Activated naive CD8-positive, alpha-beta T cell (primary cell): Measurements from ENCODE around the gene MLLT11.

Experiments used
- H3K27ac Mint-ChIP-seq: one replicate; pipeline ENCODE4 v1.8.0; 2021; ENCODE audit warnings: mixed read lengths
- H3K27me3 Mint-ChIP-seq: one replicate; pipeline ENCODE4 v1.8.0; 2021; ENCODE audit warnings: mixed read lengths
- H3K36me3 Mint-ChIP-seq: one replicate; pipeline ENCODE4 v1.8.0; 2021; ENCODE audit warnings: mixed read lengths
- H3K4me1 Mint-ChIP-seq: one replicate; pipeline ENCODE4 v1.8.0; 2021; ENCODE audit warnings: low read depth, mixed read lengths
- H3K4me3 Mint-ChIP-seq: one replicate; pipeline ENCODE4 v1.8.0; 2021; ENCODE audit warnings: mild to moderate bottlenecking, mixed read lengths
- H3K9me3 Mint-ChIP-seq: one replicate; pipeline ENCODE4 v1.8.0; 2021; ENCODE audit warnings: low read depth, mixed read lengths

The MLLT11 gene

GRCh38 chr1:151048645-151049032, 11.6 kb upstream of the MLLT11 start:
- Mint-ChIP-seq H3K9me3 (no peaks in the 10 kb centered on the region), H3K4me1 (peaks cover 70% of the 10 kb centered on the region), H3K4me3 (peak overlapping the region; percentile 93), H3K27ac (peak overlapping the region; percentile 85), H3K27me3 (no peaks in the 10 kb centered on the region), H3K36me3 (peaks cover 4% of the 10 kb centered on the region)

GRCh38 chr1:151049458-151049857, 10.7 kb upstream of the MLLT11 start:
- Mint-ChIP-seq H3K27me3 (no peaks in the 10 kb centered on the region), H3K9me3 (no peaks in the 10 kb centered on the region), H3K36me3 (peaks cover 4% of the 10 kb centered on the region), H3K4me1 (peaks cover 76% of the 10 kb centered on the region), H3K27ac (peak overlapping the region; percentile 58), H3K4me3 (no peak overlapping the region)

GRCh38 chr1:151050051-151050688, 10.0 kb upstream of the MLLT11 start:
- peaks cover 83% of the 10 kb centered on the region for H3K4me1 Mint-ChIP-seq
- no peaks in the 10 kb centered on the region for H3K27me3 Mint-ChIP-seq
- H3K36me3 Mint-ChIP-seq, result peaks cover 8% of the 10 kb centered on the region
- H3K9me3 Mint-ChIP-seq, result no peaks in the 10 kb centered on the region
- H3K4me3 Mint-ChIP-seq, result no peak overlapping the region
- peak overlapping the region; percentile 83 for H3K27ac Mint-ChIP-seq

- peak overlapping the region; percentile 96 for H3K27ac Mint-ChIP-seq
- H3K36me3 Mint-ChIP-seq, result peaks cover 15% of the 10 kb centered on the region
These were observed 8.7 kb upstream of the MLLT11 start for GRCh38 chr1:151051356-151052009.

GRCh38 chr1:151054971-151055547, 5.1 kb upstream of the MLLT11 start:
- H3K9me3 Mint-ChIP-seq, result no peaks in the 10 kb centered on the region
- H3K27me3 Mint-ChIP-seq, result no peaks in the 10 kb centered on the region
- H3K27ac Mint-ChIP-seq, result peak overlapping the region; percentile 96
- H3K4me1 Mint-ChIP-seq, result peaks cover 77% of the 10 kb centered on the region
- H3K36me3 Mint-ChIP-seq, result peaks cover 27% of the 10 kb centered on the region
- H3K4me3 Mint-ChIP-seq, result peak overlapping the region; percentile 98

More at GRCh38 chr1:151051356-151052009, 8.7 kb upstream of the MLLT11 start:
- no peaks in the 10 kb centered on the region for H3K9me3 Mint-ChIP-seq
- no peaks in the 10 kb centered on the region for H3K27me3 Mint-ChIP-seq
- H3K4me3 Mint-ChIP-seq, result no peak overlapping the region
- H3K4me1 Mint-ChIP-seq, result peaks cover 87% of the 10 kb centered on the region

GRCh38 chr1:151055581-151055980, 4.6 kb upstream of the MLLT11 start:
- H3K4me3 Mint-ChIP-seq, result peak overlapping the region; percentile 98
- H3K9me3 Mint-ChIP-seq, result no peaks in the 10 kb centered on the region
- H3K4me1 Mint-ChIP-seq, result peaks cover 77% of the 10 kb centered on the region
- H3K27me3 Mint-ChIP-seq, result no peaks in the 10 kb centered on the region
- peak overlapping the region; percentile 96 for H3K27ac Mint-ChIP-seq
- H3K36me3 Mint-ChIP-seq, result peaks cover 27% of the 10 kb centered on the region

- no peaks in the 10 kb centered on the region for H3K27me3 Mint-ChIP-seq
- no peaks in the 10 kb centered on the region for H3K9me3 Mint-ChIP-seq
- peaks cover 27% of the 10 kb centered on the region for H3K36me3 Mint-ChIP-seq
- H3K4me1 Mint-ChIP-seq, result peaks cover 77% of the 10 kb centered on the region
- H3K27ac Mint-ChIP-seq, result peak overlapping the region; percentile 96
- H3K4me3 Mint-ChIP-seq, result peak overlapping the region; percentile 98
These were observed 4.0 kb upstream of the MLLT11 start for GRCh38 chr1:151056149-151056548.

GRCh38 chr1:151058692-151059091, 1.5 kb upstream of the MLLT11 start:
- peaks cover 23% of the 10 kb centered on the region for H3K36me3 Mint-ChIP-seq
- H3K4me3 Mint-ChIP-seq, result peak overlapping the region; percentile 98
- H3K4me1 Mint-ChIP-seq, result peaks cover 65% of the 10 kb centered on the region
- H3K9me3 Mint-ChIP-seq, result no peaks in the 10 kb centered on the region
- H3K27ac Mint-ChIP-seq, result peak overlapping the region; percentile 96
- no peaks in the 10 kb centered on the region for H3K27me3 Mint-ChIP-seq

GRCh38 chr1:151059109-151060006, 839 bp upstream of the MLLT11 start, which contains the start of gene CDC42SE1:
Gene CDC42SE1, minus strand, starts transcription at chr1:151059622. Its CDS starts 3,892 bp downstream, at chr1:151055730.
- Mint-ChIP-seq H3K4me3 (peak within 1 kb of the TSS; percentile 98), H3K4me1 (peaks cover 59% of the 10 kb centered on the region), H3K27me3 (no peaks in the 10 kb centered on the region), H3K9me3 (no peaks in the 10 kb centered on the region), H3K36me3 (peaks cover 23% of the 10 kb centered on the region), H3K27ac (peak within 1 kb of the TSS; percentile 96)

GRCh38 chr1:151060657-151061421, 642 bp downstream of the MLLT11 start:
- H3K4me3 Mint-ChIP-seq, result peak overlapping the region; percentile 98
- no peaks in the 10 kb centered on the region for H3K9me3 Mint-ChIP-seq
- H3K27me3 Mint-ChIP-seq, result no peaks in the 10 kb centered on the region
- peaks cover 18% of the 10 kb centered on the region for H3K36me3 Mint-ChIP-seq
- H3K27ac Mint-ChIP-seq, result peak overlapping the region; percentile 96
- peaks cover 45% of the 10 kb centered on the region for H3K4me1 Mint-ChIP-seq

- Mint-ChIP-seq H3K4me3 (peak overlapping the region; percentile 2), H3K9me3 (no peaks in the 10 kb centered on the region), H3K36me3 (peaks cover 10% of the 10 kb centered on the region), H3K27me3 (no peaks in the 10 kb centered on the region), H3K27ac (peak overlapping the region; percentile 47), H3K4me1 (peaks cover 36% of the 10 kb centered on the region)
These were observed 1.5 kb downstream of the MLLT11 start for GRCh38 chr1:151061704-151062103.

GRCh38 chr1:151062741-151063371, 2.7 kb downstream of the MLLT11 start:
- peaks cover 3% of the 10 kb centered on the region for H3K36me3 Mint-ChIP-seq
- H3K27ac Mint-ChIP-seq, result no peak overlapping the region
- H3K4me3 Mint-ChIP-seq, result no peak overlapping the region
- no peaks in the 10 kb centered on the region for H3K9me3 Mint-ChIP-seq
- H3K4me1 Mint-ChIP-seq, result peaks cover 27% of the 10 kb centered on the region
- no peaks in the 10 kb centered on the region for H3K27me3 Mint-ChIP-seq

- H3K27me3 Mint-ChIP-seq, result no peaks in the 10 kb centered on the region
- no peaks in the 10 kb centered on the region for H3K36me3 Mint-ChIP-seq
- no peak overlapping the region for H3K4me3 Mint-ChIP-seq
- no peak overlapping the region for H3K27ac Mint-ChIP-seq
- H3K9me3 Mint-ChIP-seq, result no peaks in the 10 kb centered on the region
- H3K4me1 Mint-ChIP-seq, result peaks cover 27% of the 10 kb centered on the region
These were observed 5.0 kb downstream of the MLLT11 start for GRCh38 chr1:151065089-151065645.
